Measurements from ENCODE around the gene STK17A. TPM values are rescaled to one million over a fixed set of nuclear protein-coding genes. Genes with fewer than 3 reads are reported as not detected.

The STK17A gene
- total RNA-seq, 1 donor = 91.1 TPM

DNA sequence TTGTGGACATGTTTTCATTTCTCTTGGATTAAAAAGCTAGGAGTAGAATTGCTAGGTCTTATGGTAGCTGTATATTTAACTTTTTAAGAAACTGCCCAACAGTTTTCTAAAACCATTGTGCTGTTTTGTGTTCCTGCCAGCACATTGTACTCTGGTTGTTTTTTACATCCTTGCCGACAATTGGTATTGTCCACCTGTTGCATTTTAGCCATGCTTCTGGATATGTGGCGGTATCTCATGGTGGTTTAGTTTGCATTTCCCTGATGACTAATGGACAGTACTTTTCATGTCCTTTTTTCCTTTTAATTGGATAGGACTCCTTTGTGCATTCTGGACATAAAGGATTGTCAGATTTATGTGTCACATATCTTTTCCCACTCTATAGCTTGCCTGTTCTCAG, 45.5 kb downstream of the STK17A start:
- H3K4me3 ChIP-seq (ENCODE audit: low read depth, low read length) = no peak overlapping the region
- no peak for DNase-seq (ENCODE audit: low read depth)
- TF ChIP-seq, protein P1, sequence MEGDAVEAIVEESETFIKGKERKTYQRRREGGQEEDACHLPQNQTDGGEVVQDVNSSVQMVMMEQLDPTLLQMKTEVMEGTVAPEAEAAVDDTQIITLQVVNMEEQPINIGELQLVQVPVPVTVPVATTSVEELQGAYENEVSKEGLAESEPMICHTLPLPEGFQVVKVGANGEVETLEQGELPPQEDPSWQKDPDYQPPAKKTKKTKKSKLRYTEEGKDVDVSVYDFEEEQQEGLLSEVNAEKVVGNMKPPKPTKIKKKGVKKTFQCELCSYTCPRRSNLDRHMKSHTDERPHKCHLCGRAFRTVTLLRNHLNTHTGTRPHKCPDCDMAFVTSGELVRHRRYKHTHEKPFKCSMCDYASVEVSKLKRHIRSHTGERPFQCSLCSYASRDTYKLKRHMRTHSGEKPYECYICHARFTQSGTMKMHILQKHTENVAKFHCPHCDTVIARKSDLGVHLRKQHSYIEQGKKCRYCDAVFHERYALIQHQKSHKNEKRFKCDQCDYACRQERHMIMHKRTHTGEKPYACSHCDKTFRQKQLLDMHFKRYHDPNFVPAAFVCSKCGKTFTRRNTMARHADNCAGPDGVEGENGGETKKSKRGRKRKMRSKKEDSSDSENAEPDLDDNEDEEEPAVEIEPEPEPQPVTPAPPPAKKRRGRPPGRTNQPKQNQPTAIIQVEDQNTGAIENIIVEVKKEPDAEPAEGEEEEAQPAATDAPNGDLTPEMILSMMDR (IDR thresholded peaks at IDR 0.05; ENCODE audit: insufficient read depth, low read depth, low read length) = no peak

DNA sequence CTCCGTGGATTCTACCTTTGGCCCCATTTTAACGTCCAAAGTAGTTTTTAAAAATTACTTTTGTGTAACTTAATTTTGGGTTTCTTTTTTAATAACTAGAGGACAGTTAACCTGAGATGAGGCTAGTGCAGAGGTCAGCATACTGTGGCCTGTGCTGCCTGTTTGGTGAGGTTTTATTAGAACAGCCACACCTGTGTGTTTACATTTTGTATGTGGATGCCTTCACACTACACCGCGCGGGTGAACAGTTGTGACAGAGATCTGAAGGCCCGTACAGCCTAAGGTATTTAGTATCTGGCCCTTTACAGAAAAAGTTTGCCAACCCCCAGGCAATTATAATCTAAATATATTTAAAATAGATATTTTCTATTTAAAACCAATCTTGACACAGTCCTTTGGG, 46.9 kb downstream of the STK17A start:
- DNase-seq (ENCODE audit: low read depth) = no peak
- no peak overlapping the region for H3K4me3 ChIP-seq (ENCODE audit: low read depth, low read length)
- TF ChIP-seq, protein P1 (IDR thresholded peaks at IDR 0.05; ENCODE audit: insufficient read depth, low read depth, low read length) = no peak

DNA sequence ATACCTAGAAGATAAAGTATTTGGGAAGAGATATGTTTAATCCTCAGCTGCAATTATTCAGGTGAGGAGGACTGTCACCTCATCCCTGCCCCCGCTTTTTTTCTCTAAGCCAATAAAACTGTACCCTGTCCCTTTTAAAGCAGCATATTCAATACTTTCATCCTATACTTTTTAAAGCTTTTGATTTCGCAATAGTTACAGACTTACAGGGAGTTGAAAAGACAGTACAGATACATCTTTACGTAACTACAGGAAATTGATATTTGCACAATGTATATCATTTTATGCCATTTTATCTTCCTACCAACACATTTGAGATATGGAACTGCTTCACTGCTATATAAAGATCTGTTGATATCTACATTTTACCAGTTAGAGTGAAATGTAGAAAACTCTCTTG, 47.6 kb downstream of the STK17A start:
- DNase-seq (ENCODE audit: low read depth) = peak; percentile 24
- TF ChIP-seq, protein P1 (IDR thresholded peaks at IDR 0.05; ENCODE audit: insufficient read depth, low read depth, low read length) = no peak
- H3K4me3 ChIP-seq (ENCODE audit: low read depth, low read length) = no peak overlapping the region

DNA sequence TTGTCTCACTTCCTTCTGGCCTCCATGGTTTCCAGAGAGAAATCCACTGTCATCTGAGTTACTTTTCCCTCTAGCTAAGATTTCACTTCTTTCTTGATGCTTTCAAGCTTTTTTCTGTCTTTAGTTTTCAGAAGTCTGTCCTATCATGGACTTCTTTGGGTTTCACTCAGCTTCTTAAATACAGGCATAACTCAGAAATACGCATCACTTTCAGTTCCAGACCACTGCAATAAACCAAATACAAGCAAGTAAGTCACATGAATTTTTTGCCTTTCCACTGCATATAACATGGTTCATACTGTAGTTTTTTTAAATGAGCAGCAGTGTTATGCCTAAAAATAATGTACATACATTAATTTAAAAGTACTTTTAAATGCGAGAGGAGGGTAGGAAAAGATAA, 48.7 kb downstream of the STK17A start:
- H3K4me3 ChIP-seq (ENCODE audit: low read depth, low read length) = no peak overlapping the region
- TF ChIP-seq, protein P1 (IDR thresholded peaks at IDR 0.05; ENCODE audit: insufficient read depth, low read depth, low read length) = no peak
- DNase-seq (ENCODE audit: low read depth) = no peak

DNA sequence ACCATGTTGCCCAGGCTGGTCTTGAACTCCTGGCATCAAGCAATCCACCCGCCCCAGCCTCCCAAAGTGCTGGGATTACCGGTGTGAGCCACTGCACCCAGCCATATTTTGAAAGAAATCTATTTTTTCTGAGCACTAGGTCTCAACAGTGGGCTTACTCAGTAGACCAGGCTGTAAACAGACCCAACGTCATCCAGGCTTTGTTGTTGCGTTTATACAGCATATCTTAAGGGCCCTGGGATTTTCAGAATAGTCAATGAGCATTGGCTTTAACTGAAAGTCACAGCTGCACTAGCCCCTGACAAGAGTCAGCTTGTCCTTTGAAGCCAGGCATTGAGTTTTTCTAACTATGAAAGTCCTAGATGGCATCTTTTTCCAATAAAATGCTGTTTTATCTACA, 49.8 kb downstream of the STK17A start:
- TF ChIP-seq, protein P1 (IDR thresholded peaks at IDR 0.05; ENCODE audit: insufficient read depth, low read depth, low read length) = no peak
- DNase-seq (ENCODE audit: low read depth) = no peak
- H3K4me3 ChIP-seq (ENCODE audit: low read depth, low read length) = no peak overlapping the region

DNA sequence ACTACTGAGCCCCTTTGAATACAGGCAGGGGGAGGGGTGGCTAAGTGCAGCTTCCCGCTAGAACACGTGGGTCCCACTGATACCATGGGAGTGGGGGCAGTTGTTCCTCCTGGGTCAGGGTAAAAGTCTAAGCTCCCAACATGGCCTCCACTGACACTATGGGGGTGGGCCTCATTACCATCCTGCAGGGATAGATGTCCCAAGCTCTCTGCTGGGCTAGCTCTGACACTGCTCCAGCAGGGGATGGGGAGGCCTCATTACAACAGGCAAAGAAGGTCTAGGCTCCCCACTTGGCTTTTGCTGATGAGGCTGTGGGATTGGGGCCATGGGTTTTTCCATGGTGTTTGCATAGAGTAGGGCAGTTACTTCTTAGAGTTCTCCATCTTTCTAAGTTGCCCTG, 51.5 kb downstream of the STK17A start:
- TF ChIP-seq, protein P1 (IDR thresholded peaks at IDR 0.05; ENCODE audit: insufficient read depth, low read depth, low read length) = no peak
- H3K4me3 ChIP-seq (ENCODE audit: low read depth, low read length) = no peak overlapping the region
- no peak for DNase-seq (ENCODE audit: low read depth)

DNA sequence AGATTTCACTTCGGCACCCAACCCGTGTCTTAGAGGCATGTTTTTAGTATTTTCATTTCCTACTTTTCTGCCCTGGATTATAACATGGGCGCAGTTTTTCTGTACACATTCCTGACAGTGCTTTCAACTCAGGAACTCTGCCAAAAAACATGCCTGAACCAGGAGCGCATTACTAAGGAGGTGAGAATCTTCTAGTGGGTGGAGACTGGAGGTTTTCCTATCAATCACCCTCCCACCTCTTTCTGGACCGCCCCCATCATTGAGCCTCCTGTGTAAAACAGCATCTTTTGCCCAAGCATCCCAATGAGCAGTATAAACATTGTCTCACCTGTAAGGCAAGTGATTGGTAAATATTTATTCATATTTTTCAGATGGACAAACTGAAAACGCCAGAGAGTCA, 53.2 kb downstream of the STK17A start:
- TF ChIP-seq, protein P1 (IDR thresholded peaks at IDR 0.05; ENCODE audit: insufficient read depth, low read depth, low read length) = no peak
- DNase-seq (ENCODE audit: low read depth) = peak; percentile 29
- H3K4me3 ChIP-seq (ENCODE audit: low read depth, low read length) = no peak overlapping the region

Measured in fibroblast of villous mesenchyme (primary cell).